K562 (cell line): Measurements from ENCODE around the gene ORAI3. TPM values are rescaled to one million over a fixed set of nuclear protein-coding genes. Genes with fewer than 3 reads are reported as not detected.

Source experiments
- HOXB6 ChIP-seq: fragments of 250-450 bp; sonication (Bioruptor Pico); IDR thresholded peaks from 2 replicates; pipeline ENCODE4 v1.5.1; 2022; ENCODE audit warnings: mild to moderate bottlenecking, borderline replicate concordance
- KAT8 ChIP-seq: fragments of 450-650 bp; IDR thresholded peaks from 2 replicates; pipeline ENCODE4 v1.6.1; 2016; ENCODE audit warnings: low read depth, mild to moderate bottlenecking
- KDM1A ChIP-seq, 2 experiments: fragments of 450-650 bp; IDR thresholded peaks; 2 replicates each; pipeline ENCODE4 v1.6.1; 2016; ENCODE audit warnings: mild to moderate bottlenecking in 2 of 2
- MIER1 ChIP-seq: fragments of 450-650 bp; IDR thresholded peaks from 2 replicates; pipeline ENCODE4 v1.6.1; 2016; ENCODE audit warnings: antibody characterized with exemption, mild to moderate bottlenecking, low read depth
- MTA2 ChIP-seq: fragments of 450-650 bp; IDR thresholded peaks from 2 replicates; pipeline ENCODE4 v1.6.1; 2016; ENCODE audit warnings: low read depth
- RBM14 ChIP-seq: fragments of 200-400 bp; formaldehyde crosslinking; IDR thresholded peaks from 2 replicates; pipeline ENCODE4 v1.6.1; 2018; ENCODE audit warnings: low read depth, mild to moderate bottlenecking, low read length, moderate library complexity, borderline replicate concordance; ENCODE audit not compliant: insufficient read depth
- THRAP3 ChIP-seq: fragments of 450-650 bp; IDR thresholded peaks from 2 replicates; pipeline ENCODE4 v1.6.1; 2016; ENCODE audit warnings: mild to moderate bottlenecking, inconsistent platforms, borderline replicate concordance
- ZBTB7A ChIP-seq: IDR thresholded peaks from 2 replicates; pipeline ENCODE4 v1.6.1; 2011; ENCODE audit warnings: low read depth, mild to moderate bottlenecking, low read length, moderate library complexity, borderline replicate concordance; ENCODE audit not compliant: control insufficient read depth
- ZFP36 ChIP-seq: fragments of 150-350 bp; IDR thresholded peaks from 2 replicates; pipeline ENCODE4 v1.6.1; 2018; ENCODE audit warnings: low read length, low read depth; ENCODE audit not compliant: partially characterized antibody
- ZNF197 ChIP-seq: fragments of 200-800 bp; sonication (Bioruptor generic); IDR thresholded peaks from 2 replicates; pipeline ENCODE4 v1.6.1; 2016; ENCODE audit warnings: low read depth, missing genetic modification characterization, missing compliant biosample characterization
- polyA plus RNA-seq, 8 experiments: library from polyadenylated mRNA; depleted of rRNA in 4 of 8; stranded (reverse) in 5 of 8; unstranded in 3 of 8; fragments of >200 nt; fragmentation: Nextera tagmentation in 2 of 8; fragmentation: Illumina TruSeq in 1 of 8; extraction: Ambion mirVana in 2 of 8; extraction: Trizol in 1 of 8; gene quantifications; 2 replicates each; pipeline versions ENCODE4 v1.2.1 to v1.2.3, GENCODE V29; 2011 to 2014; ENCODE audit warnings: inconsistent platforms in 1 of 8, missing spikeins in 1 of 8
- total RNA-seq, 7 experiments: library from RNA; depleted of rRNA in 6 of 7; stranded (reverse); fragments of >200 nt in 6 of 7; fragmentation: Illumina TruSeq in 2 of 7; extraction: Trizol in 2 of 7; gene quantifications; 2 replicates each; pipeline versions ENCODE4 v1.2.1 to v1.2.3, GENCODE V29; 2011 to 2021; ENCODE audit warnings: low replicate concordance in 1 of 7
- TF ChIP-seq, protein P1 (sequence below): fragments of 450-650 bp; IDR thresholded peaks from 2 replicates; pipeline ENCODE4 v1.6.1; 2016; ENCODE audit warnings: mild to moderate bottlenecking, moderate library complexity
- TF ChIP-seq, protein P2 (sequence below): fragments of 250-450 bp; sonication (Bioruptor Pico); IDR thresholded peaks from 2 replicates; pipeline ENCODE4 v1.8.0; 2021; ENCODE audit warnings: moderate library complexity, mild to moderate bottlenecking, inconsistent platforms
- TF ChIP-seq, protein P3 (sequence below): sonication (generic); formaldehyde crosslinking; IDR thresholded peaks from 2 replicates; pipeline ENCODE4 v1.8.0; 2022; ENCODE audit warnings: missing genetic modification reagents, mild to moderate bottlenecking, moderate library complexity, borderline replicate concordance

Gene ORAI3
- total and polyA plus RNA-seq, 9 of the 15 experiments (the other 6 are each of a cell fraction or from before 2014, with no cell fraction given): 4.9 to 23.3 (median 14.1) TPM

DNA sequence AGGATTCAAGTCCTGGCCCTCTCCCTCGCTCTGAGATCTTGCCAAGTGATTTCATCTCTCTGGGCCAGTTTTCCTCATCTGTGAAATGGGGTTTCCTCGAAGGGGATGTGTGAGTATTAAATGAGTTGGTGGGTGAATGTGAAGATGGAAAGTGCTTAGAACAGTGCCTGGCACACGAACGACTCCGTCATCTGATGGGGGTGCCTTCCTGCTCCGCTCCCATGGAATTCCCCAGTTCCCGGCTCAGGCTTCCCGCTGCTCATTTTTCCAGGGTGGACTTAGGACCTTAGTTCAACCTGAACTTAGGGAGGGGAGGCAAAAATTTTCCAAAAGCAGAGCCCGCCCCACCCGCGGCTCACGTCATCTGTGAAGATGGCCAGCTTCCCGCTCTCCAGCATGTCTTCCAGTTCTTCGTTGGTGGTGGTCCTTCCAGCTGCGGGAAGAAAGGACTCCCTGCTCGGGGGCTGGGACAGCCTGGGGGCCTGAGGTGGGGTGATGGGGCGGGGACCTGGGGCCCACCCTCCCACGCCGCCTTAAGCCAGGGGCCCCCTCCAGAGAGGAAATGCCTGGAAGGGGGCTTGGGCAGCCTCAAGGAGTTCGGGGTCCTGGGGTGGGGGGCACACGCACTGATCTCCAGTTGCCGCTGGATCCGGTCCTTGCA, 47.6 kb downstream of the ORAI3 start (continued):
- TF ChIP-seq, protein P1, sequence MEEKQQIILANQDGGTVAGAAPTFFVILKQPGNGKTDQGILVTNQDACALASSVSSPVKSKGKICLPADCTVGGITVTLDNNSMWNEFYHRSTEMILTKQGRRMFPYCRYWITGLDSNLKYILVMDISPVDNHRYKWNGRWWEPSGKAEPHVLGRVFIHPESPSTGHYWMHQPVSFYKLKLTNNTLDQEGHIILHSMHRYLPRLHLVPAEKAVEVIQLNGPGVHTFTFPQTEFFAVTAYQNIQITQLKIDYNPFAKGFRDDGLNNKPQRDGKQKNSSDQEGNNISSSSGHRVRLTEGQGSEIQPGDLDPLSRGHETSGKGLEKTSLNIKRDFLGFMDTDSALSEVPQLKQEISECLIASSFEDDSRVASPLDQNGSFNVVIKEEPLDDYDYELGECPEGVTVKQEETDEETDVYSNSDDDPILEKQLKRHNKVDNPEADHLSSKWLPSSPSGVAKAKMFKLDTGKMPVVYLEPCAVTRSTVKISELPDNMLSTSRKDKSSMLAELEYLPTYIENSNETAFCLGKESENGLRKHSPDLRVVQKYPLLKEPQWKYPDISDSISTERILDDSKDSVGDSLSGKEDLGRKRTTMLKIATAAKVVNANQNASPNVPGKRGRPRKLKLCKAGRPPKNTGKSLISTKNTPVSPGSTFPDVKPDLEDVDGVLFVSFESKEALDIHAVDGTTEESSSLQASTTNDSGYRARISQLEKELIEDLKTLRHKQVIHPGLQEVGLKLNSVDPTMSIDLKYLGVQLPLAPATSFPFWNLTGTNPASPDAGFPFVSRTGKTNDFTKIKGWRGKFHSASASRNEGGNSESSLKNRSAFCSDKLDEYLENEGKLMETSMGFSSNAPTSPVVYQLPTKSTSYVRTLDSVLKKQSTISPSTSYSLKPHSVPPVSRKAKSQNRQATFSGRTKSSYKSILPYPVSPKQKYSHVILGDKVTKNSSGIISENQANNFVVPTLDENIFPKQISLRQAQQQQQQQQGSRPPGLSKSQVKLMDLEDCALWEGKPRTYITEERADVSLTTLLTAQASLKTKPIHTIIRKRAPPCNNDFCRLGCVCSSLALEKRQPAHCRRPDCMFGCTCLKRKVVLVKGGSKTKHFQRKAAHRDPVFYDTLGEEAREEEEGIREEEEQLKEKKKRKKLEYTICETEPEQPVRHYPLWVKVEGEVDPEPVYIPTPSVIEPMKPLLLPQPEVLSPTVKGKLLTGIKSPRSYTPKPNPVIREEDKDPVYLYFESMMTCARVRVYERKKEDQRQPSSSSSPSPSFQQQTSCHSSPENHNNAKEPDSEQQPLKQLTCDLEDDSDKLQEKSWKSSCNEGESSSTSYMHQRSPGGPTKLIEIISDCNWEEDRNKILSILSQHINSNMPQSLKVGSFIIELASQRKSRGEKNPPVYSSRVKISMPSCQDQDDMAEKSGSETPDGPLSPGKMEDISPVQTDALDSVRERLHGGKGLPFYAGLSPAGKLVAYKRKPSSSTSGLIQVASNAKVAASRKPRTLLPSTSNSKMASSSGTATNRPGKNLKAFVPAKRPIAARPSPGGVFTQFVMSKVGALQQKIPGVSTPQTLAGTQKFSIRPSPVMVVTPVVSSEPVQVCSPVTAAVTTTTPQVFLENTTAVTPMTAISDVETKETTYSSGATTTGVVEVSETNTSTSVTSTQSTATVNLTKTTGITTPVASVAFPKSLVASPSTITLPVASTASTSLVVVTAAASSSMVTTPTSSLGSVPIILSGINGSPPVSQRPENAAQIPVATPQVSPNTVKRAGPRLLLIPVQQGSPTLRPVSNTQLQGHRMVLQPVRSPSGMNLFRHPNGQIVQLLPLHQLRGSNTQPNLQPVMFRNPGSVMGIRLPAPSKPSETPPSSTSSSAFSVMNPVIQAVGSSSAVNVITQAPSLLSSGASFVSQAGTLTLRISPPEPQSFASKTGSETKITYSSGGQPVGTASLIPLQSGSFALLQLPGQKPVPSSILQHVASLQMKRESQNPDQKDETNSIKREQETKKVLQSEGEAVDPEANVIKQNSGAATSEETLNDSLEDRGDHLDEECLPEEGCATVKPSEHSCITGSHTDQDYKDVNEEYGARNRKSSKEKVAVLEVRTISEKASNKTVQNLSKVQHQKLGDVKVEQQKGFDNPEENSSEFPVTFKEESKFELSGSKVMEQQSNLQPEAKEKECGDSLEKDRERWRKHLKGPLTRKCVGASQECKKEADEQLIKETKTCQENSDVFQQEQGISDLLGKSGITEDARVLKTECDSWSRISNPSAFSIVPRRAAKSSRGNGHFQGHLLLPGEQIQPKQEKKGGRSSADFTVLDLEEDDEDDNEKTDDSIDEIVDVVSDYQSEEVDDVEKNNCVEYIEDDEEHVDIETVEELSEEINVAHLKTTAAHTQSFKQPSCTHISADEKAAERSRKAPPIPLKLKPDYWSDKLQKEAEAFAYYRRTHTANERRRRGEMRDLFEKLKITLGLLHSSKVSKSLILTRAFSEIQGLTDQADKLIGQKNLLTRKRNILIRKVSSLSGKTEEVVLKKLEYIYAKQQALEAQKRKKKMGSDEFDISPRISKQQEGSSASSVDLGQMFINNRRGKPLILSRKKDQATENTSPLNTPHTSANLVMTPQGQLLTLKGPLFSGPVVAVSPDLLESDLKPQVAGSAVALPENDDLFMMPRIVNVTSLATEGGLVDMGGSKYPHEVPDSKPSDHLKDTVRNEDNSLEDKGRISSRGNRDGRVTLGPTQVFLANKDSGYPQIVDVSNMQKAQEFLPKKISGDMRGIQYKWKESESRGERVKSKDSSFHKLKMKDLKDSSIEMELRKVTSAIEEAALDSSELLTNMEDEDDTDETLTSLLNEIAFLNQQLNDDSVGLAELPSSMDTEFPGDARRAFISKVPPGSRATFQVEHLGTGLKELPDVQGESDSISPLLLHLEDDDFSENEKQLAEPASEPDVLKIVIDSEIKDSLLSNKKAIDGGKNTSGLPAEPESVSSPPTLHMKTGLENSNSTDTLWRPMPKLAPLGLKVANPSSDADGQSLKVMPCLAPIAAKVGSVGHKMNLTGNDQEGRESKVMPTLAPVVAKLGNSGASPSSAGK: no peak
- TF ChIP-seq ZFP36 (no peak), ZBTB7A (peak; percentile 34; the same call in 1 of the 2 replicates), KDM1A (IDR thresholded peaks at IDR 0.05) (peak in 1 of 2 experiments; percentile 35; a peak in 1 of 4 replicates), MTA2 (no peak), RBM14 (no peak), HOXB6 (no peak), THRAP3 (no peak), ZNF197 (CRISPR knock-in tag) (0 out of 2 replicates have a peak, but pooled peaks have one; percentile 42), MIER1 (no peak), KAT8 (no peak)
- TF ChIP-seq, protein P2, sequence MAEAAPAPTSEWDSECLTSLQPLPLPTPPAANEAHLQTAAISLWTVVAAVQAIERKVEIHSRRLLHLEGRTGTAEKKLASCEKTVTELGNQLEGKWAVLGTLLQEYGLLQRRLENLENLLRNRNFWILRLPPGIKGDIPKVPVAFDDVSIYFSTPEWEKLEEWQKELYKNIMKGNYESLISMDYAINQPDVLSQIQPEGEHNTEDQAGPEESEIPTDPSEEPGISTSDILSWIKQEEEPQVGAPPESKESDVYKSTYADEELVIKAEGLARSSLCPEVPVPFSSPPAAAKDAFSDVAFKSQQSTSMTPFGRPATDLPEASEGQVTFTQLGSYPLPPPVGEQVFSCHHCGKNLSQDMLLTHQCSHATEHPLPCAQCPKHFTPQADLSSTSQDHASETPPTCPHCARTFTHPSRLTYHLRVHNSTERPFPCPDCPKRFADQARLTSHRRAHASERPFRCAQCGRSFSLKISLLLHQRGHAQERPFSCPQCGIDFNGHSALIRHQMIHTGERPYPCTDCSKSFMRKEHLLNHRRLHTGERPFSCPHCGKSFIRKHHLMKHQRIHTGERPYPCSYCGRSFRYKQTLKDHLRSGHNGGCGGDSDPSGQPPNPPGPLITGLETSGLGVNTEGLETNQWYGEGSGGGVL (CRISPR knock-in tag): no peak
- TF ChIP-seq, protein P3, sequence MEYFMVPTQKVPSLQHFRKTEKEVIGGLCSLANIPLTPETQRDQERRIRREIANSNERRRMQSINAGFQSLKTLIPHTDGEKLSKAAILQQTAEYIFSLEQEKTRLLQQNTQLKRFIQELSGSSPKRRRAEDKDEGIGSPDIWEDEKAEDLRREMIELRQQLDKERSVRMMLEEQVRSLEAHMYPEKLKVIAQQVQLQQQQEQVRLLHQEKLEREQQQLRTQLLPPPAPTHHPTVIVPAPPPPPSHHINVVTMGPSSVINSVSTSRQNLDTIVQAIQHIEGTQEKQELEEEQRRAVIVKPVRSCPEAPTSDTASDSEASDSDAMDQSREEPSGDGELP: 0 out of 2 replicates have a peak, but pooled peaks have one; percentile 10
